KG1 (cell line): ENCODE measurements around the gene RAI2.

Experiments
- DNase-seq: peaks from one replicate; lab custom pipeline; 2025; lab: John Stamatoyannopoulos, UW

Gene RAI2

DNA sequence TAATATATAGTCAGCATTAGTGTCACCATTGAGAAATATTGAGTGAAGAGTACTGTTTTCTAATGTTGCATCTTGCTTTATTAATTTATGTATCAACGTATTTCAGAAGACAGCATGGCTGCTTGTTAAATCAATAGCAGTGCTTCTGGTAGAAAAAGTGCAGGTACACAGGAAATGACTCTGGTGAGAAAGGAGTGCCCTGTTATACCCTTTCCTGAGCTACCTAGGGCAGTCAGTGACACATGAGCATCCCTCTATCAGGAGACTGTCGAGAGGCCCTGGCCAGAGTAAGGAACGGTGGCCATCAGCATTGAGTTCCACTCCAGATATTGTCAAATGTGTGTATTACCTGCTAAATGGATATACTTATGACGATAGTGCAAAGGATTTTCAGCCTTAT is 81.7 kb downstream of the RAI2 start:
- DNase-seq, result no peak

DNA sequence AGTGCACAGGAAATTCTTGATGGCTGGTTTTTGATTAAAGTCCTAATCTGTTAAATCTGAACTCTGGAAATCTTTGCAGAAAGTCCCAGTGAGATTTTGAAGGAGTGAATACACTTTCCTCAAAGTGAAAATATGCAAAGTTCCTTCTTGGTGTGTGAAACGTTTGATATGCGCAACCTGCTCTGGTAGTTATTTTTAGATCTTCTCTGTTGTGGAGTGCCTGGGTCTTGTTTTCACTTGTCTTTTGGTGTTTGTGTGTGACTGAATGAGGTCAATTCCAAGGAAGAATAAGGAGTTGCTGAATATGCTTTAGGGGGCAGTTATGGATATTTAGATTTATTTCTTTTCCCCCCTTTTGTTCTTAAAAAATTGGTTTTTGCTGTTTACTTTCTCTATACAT is 82.1 kb downstream of the RAI2 start:
- no peak for DNase-seq

DNA sequence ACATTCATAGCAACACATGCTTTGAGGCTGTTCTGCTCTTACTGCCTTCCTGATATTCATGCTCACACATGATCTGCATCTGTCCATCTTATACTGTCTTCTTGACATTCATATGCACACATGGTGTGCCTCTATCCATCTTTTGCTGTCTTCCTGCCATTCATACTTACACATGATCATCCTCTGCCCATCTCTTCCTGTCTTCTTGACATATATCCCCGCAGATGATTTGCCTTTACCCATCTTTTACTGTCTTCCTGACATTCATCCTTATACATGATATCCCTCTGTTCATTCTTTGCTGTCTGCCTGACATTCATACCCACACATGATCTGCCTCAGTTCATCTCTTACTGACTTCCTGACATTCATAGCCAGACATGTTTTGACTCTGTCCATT is 87.0 kb downstream of the RAI2 start:
- DNase-seq, result no peak

DNA sequence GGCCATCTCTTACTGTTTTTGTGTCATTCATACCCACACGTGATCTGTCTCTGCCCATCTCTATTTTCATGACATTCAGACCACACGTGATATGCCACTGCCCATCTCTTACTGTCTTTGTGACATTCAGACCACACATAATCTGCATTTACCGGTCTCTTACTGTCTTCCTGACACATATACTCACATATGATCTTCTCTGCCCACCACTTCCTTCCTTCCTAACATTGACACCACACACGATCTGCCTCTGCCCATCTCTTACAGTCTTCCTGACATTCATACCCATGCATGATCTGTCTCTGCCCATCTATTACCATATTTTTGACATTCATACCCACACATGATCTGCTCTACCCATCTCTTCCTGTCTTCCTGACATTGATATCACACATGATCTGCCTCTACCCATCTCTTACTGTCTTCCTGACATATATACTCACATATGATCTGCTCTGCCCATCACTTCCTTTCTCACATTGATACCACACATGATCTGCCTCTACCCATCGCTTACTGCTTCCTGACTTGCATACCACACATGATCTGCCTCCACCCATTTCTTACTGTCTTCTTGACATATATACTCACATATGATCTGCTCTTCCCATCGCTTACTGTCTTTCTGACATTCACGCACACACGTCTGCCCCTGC is 87.7 kb downstream of the RAI2 start:
- DNase-seq, result no peak

DNA sequence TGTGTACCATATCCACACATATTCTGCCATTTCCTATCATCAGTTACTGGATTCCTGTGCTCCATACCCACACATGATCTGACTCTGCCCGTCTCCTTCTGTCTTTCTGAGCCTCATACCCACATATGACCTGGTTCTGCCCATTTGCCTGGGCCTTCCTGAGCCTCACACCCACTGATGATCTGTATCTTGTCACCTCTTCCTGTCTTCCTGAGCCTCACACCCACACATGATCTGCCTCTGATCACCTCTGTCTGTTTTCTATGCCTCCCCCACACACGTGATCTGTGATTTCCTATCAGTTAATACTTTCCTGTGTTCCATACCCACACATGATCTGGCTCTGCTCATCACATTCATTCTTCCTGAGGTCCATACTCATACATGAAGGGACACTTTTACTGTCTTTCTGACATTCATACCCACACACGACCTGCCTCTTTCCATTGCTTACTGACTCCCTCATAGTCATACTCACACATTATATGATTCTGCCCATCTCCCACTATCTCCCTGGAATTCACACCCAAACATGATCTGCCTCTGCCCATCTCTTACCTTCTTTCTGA is 91.3 kb downstream of the RAI2 start:
- DNase-seq, result no peak

DNA sequence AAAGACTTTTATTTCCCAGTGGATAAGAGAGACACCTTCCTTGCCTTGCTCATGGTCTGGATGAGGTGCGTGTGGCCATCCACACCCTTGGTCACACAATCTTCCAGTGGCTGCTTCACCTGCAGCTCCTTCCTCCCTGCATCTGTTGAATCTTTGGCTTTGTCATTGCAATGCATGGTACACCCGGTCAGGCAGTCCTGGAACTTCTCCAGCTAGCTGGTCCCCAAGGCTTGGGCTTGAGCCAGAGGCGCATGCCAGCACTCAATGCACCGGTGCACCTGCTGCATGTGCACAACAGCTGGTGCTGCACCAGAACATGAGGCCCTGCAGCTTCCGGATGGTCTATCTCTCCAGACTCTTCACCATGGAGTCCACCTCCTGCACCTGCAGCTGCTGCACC is 92.1 kb downstream of the RAI2 start:
- no peak for DNase-seq

DNA sequence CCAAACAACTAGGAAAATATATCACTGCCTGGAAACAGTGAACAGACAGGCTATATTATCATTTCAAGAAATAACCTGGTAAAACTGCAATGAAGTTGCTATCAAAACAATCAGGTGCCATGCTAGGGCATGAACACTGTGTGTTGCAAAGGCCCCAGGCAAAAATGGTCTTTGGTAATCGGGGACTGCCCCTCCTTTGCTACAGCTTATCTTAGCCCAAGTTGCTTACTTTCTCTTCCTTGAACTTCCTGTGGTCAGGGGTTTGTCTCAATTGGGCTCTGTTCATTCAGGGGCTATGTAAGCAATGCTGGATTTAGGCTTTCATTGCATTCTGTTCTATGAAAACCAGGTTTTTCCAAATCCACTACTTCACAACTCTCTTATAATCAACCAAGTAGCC is 93.4 kb downstream of the RAI2 start:
- no peak for DNase-seq

DNA sequence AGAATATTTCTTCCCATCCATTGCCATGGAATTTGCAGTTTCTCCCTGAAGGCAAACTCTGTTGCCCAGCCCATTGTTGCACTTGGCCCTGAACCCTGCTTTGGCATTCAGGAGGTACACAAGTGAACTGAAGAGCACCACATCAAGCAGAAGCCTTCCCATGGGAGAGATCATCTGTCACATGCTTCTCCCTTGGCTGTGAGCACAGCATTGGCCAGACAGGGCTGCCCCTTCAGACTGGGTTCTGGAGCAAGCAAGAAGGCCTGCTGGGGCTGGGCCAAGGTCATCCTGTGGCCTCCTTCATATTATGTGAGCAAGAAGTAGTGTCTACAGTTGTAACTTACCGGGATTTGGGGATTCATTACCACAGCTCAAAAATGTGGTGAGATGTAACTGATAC is 101.1 kb downstream of the RAI2 start:
- no peak for DNase-seq

DNA sequence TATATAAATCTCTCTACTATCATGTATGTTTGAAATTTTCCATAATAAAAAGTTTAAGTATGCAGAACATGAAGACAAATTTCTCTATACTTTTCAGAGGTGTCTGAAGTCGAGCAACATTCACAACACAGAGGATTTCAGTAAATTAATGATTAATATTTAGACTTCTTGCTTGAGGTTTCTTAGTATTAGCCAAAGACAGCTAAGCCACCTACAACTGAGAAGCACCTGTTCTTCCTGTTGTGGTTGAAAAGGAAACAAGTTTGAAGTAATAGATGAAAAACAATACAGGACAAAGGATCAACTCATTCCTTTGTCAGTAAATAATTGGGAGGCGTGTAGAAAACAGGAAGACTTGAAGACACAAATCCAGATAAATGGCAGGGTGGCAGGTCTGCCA is 102.7 kb downstream of the RAI2 start:
- DNase-seq, result no peak

DNA sequence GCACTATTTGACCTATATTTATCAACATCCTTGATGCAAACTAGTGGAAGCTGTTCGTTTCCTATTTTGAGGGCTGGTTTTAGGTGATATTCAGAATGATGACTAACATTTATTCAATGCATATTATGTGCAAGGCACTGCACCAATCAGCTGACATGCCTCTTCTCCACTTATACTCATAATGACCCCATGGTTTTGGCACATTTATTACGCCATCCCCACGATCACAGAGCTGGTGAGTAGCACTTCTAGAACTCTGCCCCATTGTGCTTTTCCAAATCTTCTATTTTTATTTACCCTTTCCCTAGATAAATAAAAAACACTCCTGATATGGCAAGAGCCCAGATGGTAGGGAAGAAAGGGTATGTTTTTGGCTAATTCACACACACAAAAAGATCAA is 110.7 kb downstream of the RAI2 start:
- DNase-seq, result no peak
